Uterine smooth muscle cell (primary cell): ENCODE measurements around the gene NMNAT2. TPM values are rescaled to one million over a fixed set of nuclear protein-coding genes. Genes with fewer than 3 reads are reported as not detected.

ENCODE experiments used
- total RNA-seq: library from RNA; depleted of rRNA; stranded (reverse); fragments of >200 nt; gene quantifications from 2 replicates; pipeline ENCODE4 v1.2.3, GENCODE V29; 2014

Gene NMNAT2
- total RNA-seq, result 0.50 and 1.00 TPM in 2 replicates

GRCh38 chr1:183417772-183418491 is at the start of gene NMNAT2:
Gene NMNAT2, minus strand, starts transcription at chr1:183418380. Its CDS starts 113 bp downstream, at chr1:183418267.

Other genes with a start within 250 kb of the NMNAT2 start
- gene LAMC2, start 232.1 kb downstream of the NMNAT2 start, total RNA-seq, result 1.4 and 6.3 TPM in 2 replicates
- 23.7 and 24.9 TPM in 2 replicates for gene SMG7, start 54.1 kb upstream of the NMNAT2 start, total RNA-seq
- gene NCF2, start 172.1 kb upstream of the NMNAT2 start, total RNA-seq, result 0.11 and 0.87 TPM in 2 replicates
- gene ARPC5, start 217.4 kb upstream of the NMNAT2 start, total RNA-seq, result 231 and 257 TPM in 2 replicates
- gene APOBEC4, start 234.9 kb upstream of the NMNAT2 start, total RNA-seq, result not detected in 2 replicates